ENCODE measurements around the gene MRPS24.

Gene MRPS24

DNA sequence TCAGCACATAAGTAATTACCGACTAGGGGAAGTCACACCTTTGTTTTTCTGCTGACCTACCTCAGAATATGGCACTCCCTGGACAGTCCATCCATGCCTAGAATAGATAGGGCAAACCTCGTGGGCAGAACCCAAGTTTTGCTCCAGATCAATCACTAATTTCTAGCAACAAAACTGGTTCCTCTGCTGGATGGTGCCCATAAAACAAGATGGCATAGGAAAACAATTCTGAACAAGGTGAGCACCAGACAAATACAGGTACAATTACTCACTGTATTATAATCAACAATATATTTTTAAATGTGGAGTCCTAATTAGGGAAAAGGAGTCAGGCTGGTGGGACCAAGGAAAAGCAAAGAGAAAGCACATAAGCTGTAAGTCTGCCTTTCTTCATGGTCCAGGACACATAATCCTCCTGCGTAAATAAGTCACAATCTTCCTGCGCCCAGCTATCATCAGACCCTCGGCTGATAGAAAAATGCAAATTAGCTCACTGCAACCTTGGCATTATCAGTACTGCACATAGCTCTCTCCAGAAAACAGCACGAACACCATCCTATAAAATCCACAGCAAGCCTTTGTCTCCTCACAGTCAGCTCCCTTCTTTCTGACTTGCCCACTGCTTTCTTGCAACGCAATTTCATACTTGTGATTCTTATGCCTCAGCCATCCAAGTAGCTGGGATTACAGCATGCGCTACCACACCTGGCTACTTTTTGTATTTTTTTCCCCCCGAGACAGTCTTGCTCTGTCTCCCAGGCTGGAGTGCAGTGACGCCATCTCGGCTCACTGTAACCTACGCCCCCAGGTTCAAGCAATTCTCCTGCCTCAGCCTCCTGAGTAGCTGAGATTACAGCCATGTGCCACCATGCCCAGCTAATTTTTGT is 22.0 kb upstream of the MRPS24 start:
- Histone ChIP-seq H3K27me3 (ENCODE audit: low read depth, low read length) (no peaks in the 10 kb centered on the region), H3K27ac (ENCODE audit: low read length) (no peak overlapping the region), H3K36me3 (ENCODE audit: control insufficient read depth in 1 of 2, insufficient read depth in 2 of 2, low read length in 2 of 2) (peaks cover 0 to 2% of the 10 kb centered on the region in 2 donors), H3K9me3 (ENCODE audit: control insufficient read depth in 1 of 2, low read length in 2 of 2) (no peaks in the 10 kb centered on the region), H3K4me3 (ENCODE audit: low read depth in 1 of 2, low read length in 2 of 2) (no peak overlapping the region), H3K4me1 (ENCODE audit: control insufficient read depth in 1 of 2, insufficient read depth in 2 of 2, low read length in 2 of 2) (peaks cover 0 to 14% of the 10 kb centered on the region in 2 donors)

DNA sequence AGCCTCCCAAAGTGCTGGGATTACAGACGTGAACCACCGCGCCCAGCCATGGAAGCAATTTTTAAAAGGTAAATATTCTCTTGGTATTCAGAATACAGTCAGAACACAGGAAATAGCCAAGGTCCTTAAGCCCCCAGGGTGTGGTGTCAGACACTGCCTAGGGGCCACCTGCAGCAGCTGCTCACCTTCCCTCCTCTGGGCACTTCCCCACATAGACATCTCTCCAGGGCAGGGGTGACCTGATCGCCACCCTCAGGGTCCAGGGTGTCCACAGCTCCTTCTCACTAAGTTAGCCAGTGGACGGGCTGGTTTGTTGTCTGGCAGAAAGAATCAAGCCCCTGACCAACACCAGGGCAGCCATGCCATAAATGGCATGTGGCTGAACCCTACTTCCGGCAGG is 21.2 kb upstream of the MRPS24 start:
- Histone ChIP-seq H3K9me3 (ENCODE audit: control insufficient read depth in 1 of 2, low read length in 2 of 2) (no peaks in the 10 kb centered on the region), H3K4me3 (ENCODE audit: low read depth in 1 of 2, low read length in 2 of 2) (no peak overlapping the region), H3K4me1 (ENCODE audit: control insufficient read depth in 1 of 2, insufficient read depth in 2 of 2, low read length in 2 of 2) (peaks cover 0 to 14% of the 10 kb centered on the region in 2 donors), H3K27me3 (ENCODE audit: low read depth, low read length) (no peaks in the 10 kb centered on the region), H3K36me3 (ENCODE audit: control insufficient read depth in 1 of 2, insufficient read depth in 2 of 2, low read length in 2 of 2) (peaks cover 7 to 10% of the 10 kb centered on the region in 2 donors), H3K27ac (ENCODE audit: low read length) (no peak overlapping the region)

DNA sequence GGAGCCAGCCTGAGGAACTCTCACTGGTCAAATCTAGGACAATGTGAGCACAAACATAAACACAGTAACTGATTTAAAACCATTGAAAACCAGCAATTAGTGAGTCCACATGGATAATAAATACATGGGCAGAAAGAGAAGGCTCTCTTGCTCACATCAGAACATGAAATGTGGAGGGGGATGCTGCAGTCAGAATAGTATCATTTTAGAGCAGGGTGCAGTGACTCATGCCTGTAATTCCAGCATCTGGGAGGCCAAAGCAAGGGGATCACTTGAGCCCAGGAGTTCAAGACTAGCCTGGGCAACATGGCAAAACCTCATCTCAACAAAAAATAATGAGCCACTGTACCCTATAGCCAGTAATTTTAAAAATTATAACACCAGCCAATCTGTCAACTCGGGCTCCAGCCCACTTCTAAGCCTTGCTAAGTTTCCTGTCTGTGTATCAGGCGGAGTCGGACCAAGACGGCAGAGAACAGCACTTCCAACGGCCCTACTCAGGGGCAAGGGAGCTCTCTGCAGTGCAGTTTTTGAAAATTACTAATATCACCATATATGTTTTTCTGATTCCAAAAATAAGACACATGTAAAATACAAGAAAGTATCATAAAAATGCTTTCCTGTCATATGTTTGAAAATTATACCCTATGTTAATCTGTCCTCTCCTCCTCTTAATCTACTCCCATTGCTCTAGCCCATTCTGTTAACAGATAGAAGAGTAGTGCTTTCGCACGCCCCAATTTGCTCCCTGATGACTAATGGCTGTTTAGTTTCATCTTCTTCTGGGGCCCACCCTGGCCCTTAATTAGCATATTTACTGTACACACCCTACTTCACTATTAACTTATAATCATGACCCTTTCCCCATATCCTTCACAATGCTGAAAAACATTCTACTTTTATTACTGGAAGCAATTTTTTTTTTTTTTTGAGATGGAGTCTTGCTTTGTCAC is 20.0 kb upstream of the MRPS24 start:
- Histone ChIP-seq H3K27me3 (ENCODE audit: low read depth, low read length) (no peaks in the 10 kb centered on the region), H3K4me3 (ENCODE audit: low read depth in 1 of 2, low read length in 2 of 2) (no peak overlapping the region), H3K36me3 (ENCODE audit: control insufficient read depth in 1 of 2, insufficient read depth in 2 of 2, low read length in 2 of 2) (peaks cover 9 to 12% of the 10 kb centered on the region in 2 donors), H3K9me3 (ENCODE audit: control insufficient read depth in 1 of 2, low read length in 2 of 2) (no peaks in the 10 kb centered on the region), H3K27ac (ENCODE audit: low read length) (no peak overlapping the region), H3K4me1 (ENCODE audit: control insufficient read depth in 1 of 2, insufficient read depth in 2 of 2, low read length in 2 of 2) (peaks cover 0 to 14% of the 10 kb centered on the region in 2 donors)

DNA sequence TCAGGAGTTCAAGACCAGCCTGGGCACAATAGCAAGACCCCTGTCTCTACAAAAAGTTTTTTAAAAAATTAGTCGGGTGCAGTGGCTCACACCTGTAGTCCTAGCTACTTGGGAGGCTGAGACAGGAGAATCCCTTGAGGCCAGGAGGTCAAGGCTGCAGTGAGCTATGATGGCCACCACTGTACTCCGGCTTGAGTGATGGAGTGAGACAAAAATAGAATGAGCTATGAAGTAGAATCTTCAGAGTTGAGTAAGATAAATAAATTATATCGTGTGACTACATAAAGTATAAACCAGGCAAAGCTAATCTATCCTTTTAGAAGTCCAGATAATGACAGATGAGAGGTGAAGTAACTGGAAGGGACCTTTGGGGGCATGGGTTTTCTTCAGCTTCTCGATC is 15.3 kb upstream of the MRPS24 start:
- Histone ChIP-seq H3K4me1 (ENCODE audit: control insufficient read depth in 1 of 2, insufficient read depth in 2 of 2, low read length in 2 of 2) (peaks cover 0 to 10% of the 10 kb centered on the region in 2 donors), H3K27me3 (ENCODE audit: low read depth, low read length) (no peaks in the 10 kb centered on the region), H3K9me3 (ENCODE audit: control insufficient read depth in 1 of 2, low read length in 2 of 2) (no peaks in the 10 kb centered on the region), H3K4me3 (ENCODE audit: low read depth in 1 of 2, low read length in 2 of 2) (no peak overlapping the region), H3K36me3 (ENCODE audit: control insufficient read depth in 1 of 2, insufficient read depth in 2 of 2, low read length in 2 of 2) (peaks cover 39 to 44% of the 10 kb centered on the region in 2 donors), H3K27ac (ENCODE audit: low read length) (no peak overlapping the region)

DNA sequence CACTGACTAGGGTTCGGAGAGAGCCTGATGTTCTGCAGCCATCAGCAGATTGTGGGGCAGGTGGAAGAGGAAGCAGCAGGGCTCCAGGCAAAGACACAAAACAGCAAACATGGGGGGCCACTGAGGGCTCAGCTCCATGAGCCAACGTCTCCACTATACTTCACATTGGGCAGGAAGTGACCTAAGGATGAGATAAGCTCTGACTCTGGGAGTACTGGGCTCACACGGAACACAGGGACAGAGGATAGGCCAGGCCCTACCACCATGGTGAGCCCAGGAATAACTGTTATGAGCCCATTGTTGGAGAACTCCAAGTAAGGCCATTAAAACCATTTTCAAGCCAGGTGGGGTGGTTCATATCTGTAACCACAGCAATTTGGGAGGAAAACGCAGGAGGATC is 14.9 kb upstream of the MRPS24 start:
- Histone ChIP-seq H3K4me1 (ENCODE audit: control insufficient read depth in 1 of 2, insufficient read depth in 2 of 2, low read length in 2 of 2) (peaks cover 0 to 6% of the 10 kb centered on the region in 2 donors), H3K27me3 (ENCODE audit: low read depth, low read length) (no peaks in the 10 kb centered on the region), H3K27ac (ENCODE audit: low read length) (no peak overlapping the region), H3K4me3 (ENCODE audit: low read depth in 1 of 2, low read length in 2 of 2) (no peak overlapping the region), H3K9me3 (ENCODE audit: control insufficient read depth in 1 of 2, low read length in 2 of 2) (no peaks in the 10 kb centered on the region), H3K36me3 (ENCODE audit: control insufficient read depth in 1 of 2, insufficient read depth in 2 of 2, low read length in 2 of 2) (peaks cover 43 to 45% of the 10 kb centered on the region in 2 donors)

DNA sequence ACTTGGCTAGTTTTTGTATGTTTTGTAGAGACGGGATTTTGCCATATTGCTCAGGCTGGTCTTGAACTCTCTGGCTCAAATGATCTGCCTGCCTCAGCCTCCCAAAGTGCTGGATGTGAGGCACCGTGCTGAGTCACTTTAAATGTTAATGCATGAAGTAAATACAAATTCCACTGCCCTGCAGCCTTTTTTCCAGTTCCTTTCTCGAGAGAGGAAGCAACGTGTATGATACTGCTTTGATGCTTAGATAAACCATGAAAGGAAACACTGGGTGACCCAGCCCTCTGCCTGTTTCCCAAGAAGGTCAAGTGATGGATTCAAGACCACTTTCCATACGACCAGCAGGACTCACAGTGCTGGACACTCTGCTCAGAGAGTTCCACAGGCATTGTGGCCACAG is 11.3 kb upstream of the MRPS24 start:
- H3K36me3 ChIP-seq (ENCODE audit: control insufficient read depth in 1 of 2, insufficient read depth in 2 of 2, low read length in 2 of 2), result peaks cover 68 to 72% of the 10 kb centered on the region in 2 donors

DNA sequence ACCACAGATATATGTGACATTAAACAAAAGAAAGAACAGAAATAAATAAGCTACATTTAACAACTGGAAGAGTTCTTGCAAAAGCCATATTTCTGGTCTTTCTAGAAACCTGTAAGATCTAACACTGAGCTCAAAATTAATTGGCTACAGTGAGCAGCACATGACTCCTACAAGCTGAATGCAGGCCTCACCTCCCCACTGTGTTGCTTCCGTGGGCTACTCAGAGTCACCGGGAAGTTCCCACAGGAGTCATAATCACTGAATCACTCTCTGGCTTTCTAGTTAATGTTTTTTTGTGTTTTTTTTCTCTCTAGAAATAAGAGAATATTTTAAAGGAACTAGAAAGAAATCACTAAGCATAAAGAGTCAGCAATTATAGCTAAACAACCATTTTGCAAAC is 10.2 kb upstream of the MRPS24 start:
- Histone ChIP-seq H3K27ac (ENCODE audit: low read length) (no peak overlapping the region), H3K9me3 (ENCODE audit: control insufficient read depth in 1 of 2, low read length in 2 of 2) (no peaks in the 10 kb centered on the region), H3K4me3 (ENCODE audit: low read depth in 1 of 2, low read length in 2 of 2) (no peak overlapping the region), H3K36me3 (ENCODE audit: control insufficient read depth in 1 of 2, insufficient read depth in 2 of 2, low read length in 2 of 2) (peaks cover 68 to 77% of the 10 kb centered on the region in 2 donors), H3K4me1 (ENCODE audit: control insufficient read depth in 1 of 2, insufficient read depth in 2 of 2, low read length in 2 of 2) (peaks cover 0 to 4% of the 10 kb centered on the region in 2 donors), H3K27me3 (ENCODE audit: low read depth, low read length) (no peaks in the 10 kb centered on the region)

More for the DNA sequence above, 11.3 kb upstream of the MRPS24 start:
- Histone ChIP-seq H3K27me3 (ENCODE audit: low read depth, low read length) (no peaks in the 10 kb centered on the region), H3K4me3 (ENCODE audit: low read depth in 1 of 2, low read length in 2 of 2) (no peak overlapping the region), H3K27ac (ENCODE audit: low read length) (no peak overlapping the region), H3K9me3 (ENCODE audit: control insufficient read depth in 1 of 2, low read length in 2 of 2) (no peaks in the 10 kb centered on the region), H3K4me1 (ENCODE audit: control insufficient read depth in 1 of 2, insufficient read depth in 2 of 2, low read length in 2 of 2) (peaks cover 0 to 4% of the 10 kb centered on the region in 2 donors)

DNA sequence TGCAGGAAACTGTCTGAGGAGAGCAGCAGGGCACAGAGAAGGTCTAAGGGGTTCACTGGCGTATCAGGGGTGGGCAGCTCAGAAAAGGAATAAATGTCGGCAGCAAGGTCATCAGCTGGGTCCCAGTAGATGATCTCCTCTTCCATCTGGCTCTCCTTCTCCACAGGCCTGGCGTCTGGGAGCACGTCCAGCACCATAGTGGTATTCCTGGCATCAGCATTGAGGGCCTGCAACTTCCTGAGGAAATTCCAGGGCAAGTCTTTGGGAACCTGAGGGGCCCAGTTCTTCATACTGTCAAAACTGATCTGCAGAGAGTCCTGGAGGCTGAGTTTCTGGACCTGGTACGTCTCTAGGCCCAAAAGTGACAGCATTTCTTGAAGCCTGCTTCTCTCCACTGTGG is 9.6 kb upstream of the MRPS24 start:
- Histone ChIP-seq H3K27ac (ENCODE audit: low read length) (peak overlapping the region; percentile 31), H3K27me3 (ENCODE audit: low read depth, low read length) (no peaks in the 10 kb centered on the region), H3K9me3 (ENCODE audit: control insufficient read depth in 1 of 2, low read length in 2 of 2) (no peaks in the 10 kb centered on the region), H3K4me3 (ENCODE audit: low read depth in 1 of 2, low read length in 2 of 2) (no peak overlapping the region), H3K36me3 (ENCODE audit: control insufficient read depth in 1 of 2, insufficient read depth in 2 of 2, low read length in 2 of 2) (peaks cover 65 to 73% of the 10 kb centered on the region in 2 donors), H3K4me1 (ENCODE audit: control insufficient read depth in 1 of 2, insufficient read depth in 2 of 2, low read length in 2 of 2) (peaks cover 0 to 4% of the 10 kb centered on the region in 2 donors)

DNA sequence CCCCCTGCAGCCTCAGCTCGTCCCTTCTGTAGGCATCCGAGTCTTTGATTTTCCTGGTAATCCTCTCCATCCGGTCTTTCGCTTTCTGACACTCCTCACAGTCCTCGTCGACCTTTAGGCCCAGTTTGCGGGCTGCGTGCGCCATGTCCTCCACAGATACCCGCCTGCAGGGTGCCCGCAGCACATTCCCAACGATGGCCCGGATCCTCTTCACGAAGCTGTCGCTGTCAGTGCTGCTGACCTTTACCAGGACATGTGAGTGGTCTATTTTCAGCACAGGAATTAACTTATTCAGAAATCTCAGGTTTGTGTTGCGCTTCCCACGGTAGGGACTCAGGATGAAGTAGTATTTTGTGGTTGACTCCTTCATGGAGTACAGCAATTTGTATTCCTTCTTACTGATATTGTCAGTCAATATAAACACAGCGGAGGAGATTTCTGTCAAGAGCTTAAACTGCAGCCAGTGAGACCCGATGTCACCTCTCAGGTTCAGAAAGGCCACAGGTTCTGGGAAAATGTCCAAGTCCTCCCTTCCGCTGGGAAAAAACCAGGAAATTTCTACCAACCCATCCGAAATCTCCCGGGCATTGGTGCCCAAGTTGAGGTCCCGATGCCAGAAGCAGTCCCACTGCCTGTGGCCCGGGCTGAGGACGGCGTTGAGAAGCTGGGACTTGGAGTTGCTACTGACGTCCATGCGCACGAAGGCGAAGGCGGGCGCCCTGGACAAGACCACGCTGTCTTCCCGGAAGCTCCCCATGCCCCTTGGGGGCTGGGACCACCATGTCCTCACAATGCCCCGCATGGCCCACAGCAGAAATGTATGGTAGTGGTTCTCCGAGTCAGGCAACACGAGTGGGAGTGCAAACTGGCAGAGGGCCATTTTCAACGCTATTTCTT is 8.9 kb upstream of the MRPS24 start:
- H3K4me3 ChIP-seq (ENCODE audit: low read depth in 1 of 2, low read length in 2 of 2), result no peak overlapping the region
- H3K9me3 ChIP-seq (ENCODE audit: control insufficient read depth in 1 of 2, low read length in 2 of 2), result no peaks in the 10 kb centered on the region
- H3K4me1 ChIP-seq (ENCODE audit: control insufficient read depth in 1 of 2, insufficient read depth in 2 of 2, low read length in 2 of 2), result peaks cover 0 to 4% of the 10 kb centered on the region in 2 donors
- no peak overlapping the region for H3K27ac ChIP-seq (ENCODE audit: low read length)
- no peaks in the 10 kb centered on the region for H3K27me3 ChIP-seq (ENCODE audit: low read depth, low read length)
- peaks cover 61 to 71% of the 10 kb centered on the region in 2 donors for H3K36me3 ChIP-seq (ENCODE audit: control insufficient read depth in 1 of 2, insufficient read depth in 2 of 2, low read length in 2 of 2)

DNA sequence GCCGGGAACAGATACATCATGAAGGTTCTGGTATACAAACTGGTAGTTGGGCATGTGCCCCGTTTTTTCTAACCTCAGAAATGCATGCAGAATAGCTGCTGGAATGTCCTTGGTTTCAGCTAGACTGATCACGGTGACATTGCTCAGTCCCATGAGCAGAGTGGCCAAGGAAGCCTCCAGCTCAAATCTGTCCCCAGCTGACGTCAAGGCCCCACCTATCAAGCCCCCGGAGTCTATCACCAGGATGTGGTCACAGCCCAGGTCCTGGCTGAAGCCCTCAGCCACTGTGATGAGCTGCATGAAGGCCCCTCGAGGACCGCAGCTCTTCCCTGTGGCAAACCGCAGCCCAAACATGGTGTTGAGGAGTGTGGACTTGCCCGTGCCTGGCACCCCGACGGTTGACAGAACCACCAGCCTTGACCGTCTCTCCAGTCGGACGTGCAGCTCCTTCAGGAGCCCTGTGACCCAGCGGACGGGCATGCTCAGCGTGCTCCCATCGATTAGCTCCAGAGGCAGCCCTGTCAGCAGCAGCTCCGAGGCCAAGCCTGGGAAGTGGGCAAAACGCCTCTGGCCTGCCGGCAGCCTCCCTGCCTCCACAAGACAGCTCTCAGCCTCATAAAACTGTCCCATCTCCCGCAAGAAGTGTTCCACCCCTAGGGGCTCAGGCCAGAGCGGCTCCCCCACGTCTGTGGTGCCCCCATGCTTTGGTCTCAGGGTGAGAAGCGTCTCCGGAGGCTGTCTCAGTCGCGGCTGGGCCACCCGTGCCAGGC is 7.8 kb upstream of the MRPS24 start:
- peaks cover 0 to 7% of the 10 kb centered on the region in 2 donors for H3K4me1 ChIP-seq (ENCODE audit: control insufficient read depth in 1 of 2, insufficient read depth in 2 of 2, low read length in 2 of 2)
- H3K4me3 ChIP-seq (ENCODE audit: low read depth in 1 of 2, low read length in 2 of 2), result no peak overlapping the region
- no peaks in the 10 kb centered on the region for H3K9me3 ChIP-seq (ENCODE audit: control insufficient read depth in 1 of 2, low read length in 2 of 2)
- H3K27ac ChIP-seq (ENCODE audit: low read length), result no peak overlapping the region
- peaks cover 58 to 70% of the 10 kb centered on the region in 2 donors for H3K36me3 ChIP-seq (ENCODE audit: control insufficient read depth in 1 of 2, insufficient read depth in 2 of 2, low read length in 2 of 2)
- H3K27me3 ChIP-seq (ENCODE audit: low read depth, low read length), result no peaks in the 10 kb centered on the region
